ENCODE measurements around the gene VCL.

DNA sequence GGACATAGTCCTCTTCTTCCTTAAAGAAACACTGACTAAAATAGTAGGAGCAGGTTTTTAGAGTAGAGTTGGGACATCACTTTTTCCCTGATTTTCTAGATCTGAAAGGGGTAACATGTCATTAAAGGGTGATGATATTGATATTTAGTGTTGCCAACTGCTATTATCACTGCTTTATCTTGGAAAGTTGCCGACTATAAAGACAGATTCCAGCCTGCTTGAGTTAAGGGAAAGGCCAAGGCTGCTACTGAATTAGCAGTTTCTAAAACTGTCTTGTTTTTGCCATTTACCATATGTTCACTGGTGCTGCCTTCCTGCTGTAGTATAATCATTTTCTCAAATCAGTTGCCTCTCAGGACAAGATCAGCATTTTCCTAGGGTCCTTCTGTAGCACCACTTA lies 123.0 kb downstream of the VCL start:
- TF ChIP-seq, protein P1, sequence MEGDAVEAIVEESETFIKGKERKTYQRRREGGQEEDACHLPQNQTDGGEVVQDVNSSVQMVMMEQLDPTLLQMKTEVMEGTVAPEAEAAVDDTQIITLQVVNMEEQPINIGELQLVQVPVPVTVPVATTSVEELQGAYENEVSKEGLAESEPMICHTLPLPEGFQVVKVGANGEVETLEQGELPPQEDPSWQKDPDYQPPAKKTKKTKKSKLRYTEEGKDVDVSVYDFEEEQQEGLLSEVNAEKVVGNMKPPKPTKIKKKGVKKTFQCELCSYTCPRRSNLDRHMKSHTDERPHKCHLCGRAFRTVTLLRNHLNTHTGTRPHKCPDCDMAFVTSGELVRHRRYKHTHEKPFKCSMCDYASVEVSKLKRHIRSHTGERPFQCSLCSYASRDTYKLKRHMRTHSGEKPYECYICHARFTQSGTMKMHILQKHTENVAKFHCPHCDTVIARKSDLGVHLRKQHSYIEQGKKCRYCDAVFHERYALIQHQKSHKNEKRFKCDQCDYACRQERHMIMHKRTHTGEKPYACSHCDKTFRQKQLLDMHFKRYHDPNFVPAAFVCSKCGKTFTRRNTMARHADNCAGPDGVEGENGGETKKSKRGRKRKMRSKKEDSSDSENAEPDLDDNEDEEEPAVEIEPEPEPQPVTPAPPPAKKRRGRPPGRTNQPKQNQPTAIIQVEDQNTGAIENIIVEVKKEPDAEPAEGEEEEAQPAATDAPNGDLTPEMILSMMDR (IDR thresholded peaks at IDR 0.05), result no peak
- TF ChIP-seq ZFX (IDR thresholded peaks at IDR 0.05; ENCODE audit: borderline replicate concordance), result no peak

Measured in 22Rv1 (cell line).